8988T (cell line): Measurements from ENCODE around the gene B4GALNT3.
"Not testable (repeated sequence)": the region's sequence is repeated elsewhere in the genome, so short reads cannot be mapped to it uniquely, and the experiment has no call there.

Experiments used
- DNase-seq: peaks from one replicate; pipeline ENCODE4 v3.0.0; 2011

Gene B4GALNT3

DNA sequence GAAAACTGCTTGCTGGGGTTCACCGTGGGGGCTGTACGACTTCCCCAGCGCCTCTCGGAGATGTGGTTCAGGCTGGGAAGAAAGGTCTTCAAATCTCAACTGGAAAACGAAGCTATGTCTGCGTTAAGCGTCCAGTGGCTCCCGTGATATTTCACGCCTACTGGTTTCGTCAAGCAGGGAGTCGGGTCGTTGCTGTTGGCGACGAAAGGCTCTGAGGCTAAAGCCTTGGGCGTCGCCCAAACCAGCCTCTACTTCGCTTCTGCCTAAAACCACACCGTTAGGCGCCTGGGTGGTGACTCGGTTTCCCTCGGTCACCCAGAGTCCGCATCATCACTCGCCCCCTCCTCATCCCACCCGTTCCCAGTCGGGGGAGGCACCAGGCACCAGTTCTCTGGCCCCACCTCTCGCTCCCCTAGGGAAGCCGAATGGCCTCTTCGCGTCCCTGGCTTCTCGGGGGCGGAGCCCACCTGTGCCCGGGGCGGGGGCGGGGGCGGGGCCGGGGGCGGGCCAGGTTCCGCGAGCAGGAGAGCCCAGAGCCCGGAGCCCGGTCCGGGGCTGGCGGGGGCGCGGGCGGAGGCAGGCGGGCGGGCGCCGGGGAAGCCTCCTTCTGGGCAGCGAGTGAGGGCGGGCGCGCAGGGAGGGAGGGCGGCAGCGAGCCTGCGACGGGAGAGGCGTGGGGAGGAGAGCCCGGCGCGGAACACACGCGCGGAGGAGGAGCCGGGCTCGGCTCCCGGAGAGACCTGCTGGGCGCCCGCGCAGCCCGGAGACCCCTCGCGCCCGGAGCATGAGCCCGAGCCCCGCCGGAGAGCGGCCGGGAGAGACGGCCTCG lies at the start of gene B4GALNT3:
Gene B4GALNT3 (plus strand): TSS at position 510 of the 829 bp plus-strand sequence. CDS start 438 bp downstream, outside the sequence.
- peak; percentile 79 for DNase-seq

DNA sequence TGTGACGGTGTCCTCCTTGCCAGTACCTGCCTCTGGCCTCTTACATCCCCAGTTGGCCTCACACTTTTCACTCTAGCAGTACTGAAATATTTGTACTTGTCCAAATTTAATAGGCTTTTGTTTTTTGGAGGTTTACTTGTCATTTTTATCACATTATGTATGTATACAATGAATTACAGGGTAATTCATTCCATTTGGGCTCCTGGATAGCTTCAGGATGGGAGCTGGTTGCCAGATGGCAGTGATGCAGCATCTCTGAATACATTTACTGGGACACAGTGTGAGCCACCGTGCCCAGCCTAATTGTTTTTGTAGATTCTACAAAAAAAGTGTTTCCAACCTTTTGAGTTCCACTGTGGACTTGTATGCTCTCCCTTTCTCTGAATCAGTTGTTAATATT lies 44.9 kb upstream of the B4GALNT3 start:
- no peak for DNase-seq

DNA sequence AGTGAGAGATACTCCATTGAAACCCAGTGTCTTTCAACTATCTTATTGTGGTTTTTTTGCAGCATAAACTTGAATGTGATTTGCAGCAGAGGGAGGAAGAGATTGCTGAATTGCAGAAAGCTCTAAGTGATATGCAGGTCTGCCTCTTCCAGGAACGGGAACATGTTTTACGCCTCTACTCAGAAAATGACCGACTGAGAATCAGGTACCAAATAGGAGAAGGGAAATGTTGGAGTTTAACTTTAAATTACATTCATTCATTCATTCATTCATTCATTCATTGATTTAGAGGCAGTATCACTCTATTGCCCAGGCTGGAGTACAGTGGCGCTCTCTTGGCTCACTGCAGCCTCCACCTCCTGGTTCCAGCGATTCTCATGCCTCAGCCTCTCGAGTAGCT lies 41.3 kb upstream of the B4GALNT3 start:
- DNase-seq = no peak

DNA sequence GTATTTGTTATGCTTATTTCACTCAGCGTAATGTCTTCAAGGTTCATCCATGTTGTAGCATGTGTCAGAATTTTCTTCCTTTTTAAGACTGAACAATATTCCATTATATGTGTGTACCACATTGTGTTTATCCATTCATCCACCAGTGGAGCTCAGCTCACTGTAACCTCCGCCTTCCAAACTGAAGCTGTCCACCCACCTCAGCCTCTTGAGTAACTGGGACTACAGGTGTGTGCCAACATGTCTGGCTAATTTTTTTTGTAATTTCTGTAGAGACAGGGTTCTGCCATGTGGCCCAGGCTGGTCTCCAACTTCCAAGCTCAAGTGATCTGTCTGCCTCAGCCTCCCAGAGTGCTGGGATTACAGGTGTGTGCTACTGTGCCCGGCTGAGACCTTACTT lies 37.2 kb upstream of the B4GALNT3 start:
- no peak for DNase-seq

DNA sequence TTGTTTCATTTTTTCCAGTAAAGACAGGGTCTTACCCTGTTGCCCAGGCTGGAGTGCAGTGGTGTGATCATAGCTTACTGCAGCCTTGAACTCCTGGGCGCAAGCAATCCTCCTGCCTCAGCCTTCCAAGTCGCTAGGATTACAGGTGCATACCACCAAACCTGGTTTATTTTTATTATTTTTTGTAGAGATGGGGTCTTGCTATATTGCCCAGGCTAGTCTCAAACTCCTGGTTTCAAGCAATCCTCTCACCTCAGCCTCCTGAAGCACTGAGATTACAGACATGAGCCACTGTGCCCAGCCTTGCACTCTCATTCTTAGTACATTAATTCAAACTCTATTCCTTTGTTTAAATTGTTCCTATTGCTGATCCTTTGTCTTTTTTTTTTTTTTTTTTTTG lies 24.0 kb upstream of the B4GALNT3 start:
- DNase-seq = not testable (repeated sequence)

DNA sequence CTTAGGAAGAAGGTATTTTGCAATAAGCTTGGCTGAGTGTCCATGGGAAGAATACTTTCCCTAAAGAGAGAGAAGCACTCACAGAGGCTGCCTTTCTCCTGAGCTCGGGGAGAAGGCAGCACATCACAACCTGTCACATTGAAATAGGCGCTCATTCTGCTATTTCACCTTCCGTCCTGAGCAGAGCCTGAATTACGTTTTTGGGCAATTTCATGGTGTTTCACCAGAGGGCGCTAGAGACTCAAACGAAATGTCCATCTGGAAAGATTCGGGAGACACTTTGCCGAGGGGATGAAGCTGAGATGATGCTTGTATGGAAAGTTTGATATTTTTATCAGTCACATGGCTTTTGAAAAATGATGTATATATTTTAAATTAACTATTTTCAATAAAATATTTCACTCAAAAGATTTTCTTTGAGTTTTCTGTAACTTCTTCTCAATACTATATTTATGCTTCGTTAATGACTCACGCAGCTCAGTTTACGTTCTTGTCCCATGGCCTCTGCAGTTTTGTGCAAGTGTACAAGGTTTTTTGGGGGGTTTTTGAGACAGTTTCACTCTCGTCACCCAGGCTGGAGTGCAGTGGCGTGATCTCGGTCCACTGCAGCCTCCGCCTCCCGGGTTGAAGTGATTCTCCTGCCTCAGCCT lies 17.4 kb upstream of the B4GALNT3 start:
- DNase-seq = no peak

DNA sequence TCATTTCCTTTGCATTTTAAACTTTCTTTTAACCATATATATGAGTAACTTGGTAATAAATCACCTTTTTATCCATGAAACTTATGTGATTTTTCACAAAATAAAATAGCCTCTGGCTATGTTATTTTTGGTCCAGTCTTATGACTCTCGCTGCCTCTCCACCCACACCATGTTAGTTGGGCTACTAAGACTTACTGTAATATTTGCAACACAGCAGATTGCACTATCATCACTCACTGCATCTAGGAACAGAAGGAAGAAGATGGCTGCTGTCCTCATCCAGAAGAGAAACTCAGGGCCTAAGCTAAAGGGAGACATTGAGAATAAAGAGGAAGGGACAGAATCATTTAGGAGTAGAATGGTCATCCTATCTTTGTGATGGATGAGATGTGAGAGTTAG lies 12.6 kb upstream of the B4GALNT3 start:
- DNase-seq = no peak

DNA sequence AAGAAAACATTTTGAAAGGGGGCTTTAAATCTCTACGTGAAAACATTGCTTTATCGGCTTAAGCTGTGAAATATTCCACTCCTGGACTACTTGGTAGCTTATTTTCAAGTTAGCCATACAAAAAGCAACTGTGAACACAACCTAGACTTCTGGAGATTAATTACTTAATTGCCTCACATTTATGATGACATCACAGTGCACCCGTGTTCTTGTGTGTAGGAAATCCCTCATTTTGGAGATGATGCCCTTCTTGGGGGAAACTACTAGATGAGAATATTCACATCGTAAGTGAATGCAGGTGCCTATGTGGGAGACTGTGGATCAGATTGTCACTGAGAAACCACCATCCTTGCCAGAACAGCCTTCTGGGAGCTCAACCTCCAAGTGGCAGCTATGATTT lies 10.5 kb upstream of the B4GALNT3 start:
- no peak for DNase-seq

DNA sequence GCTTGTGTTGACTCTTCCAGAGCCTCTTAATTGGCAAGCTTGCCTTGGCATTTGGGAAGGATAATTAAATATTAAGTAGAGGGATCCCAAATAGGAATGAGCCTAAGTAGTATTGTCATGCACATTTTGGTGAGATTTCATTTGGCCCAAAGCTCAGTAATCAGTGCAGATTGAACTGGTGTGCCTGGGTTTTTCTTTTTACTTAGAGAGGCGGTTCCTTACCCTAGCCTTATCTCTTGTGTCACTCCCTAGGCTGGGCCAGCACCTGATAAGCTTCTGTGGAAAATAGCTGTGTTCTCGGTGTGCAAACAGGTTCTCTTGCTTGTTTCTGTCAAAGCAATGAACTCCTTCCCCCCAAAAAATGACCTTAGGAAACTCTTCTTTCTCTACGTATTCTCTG lies 9.3 kb upstream of the B4GALNT3 start:
- no peak for DNase-seq

DNA sequence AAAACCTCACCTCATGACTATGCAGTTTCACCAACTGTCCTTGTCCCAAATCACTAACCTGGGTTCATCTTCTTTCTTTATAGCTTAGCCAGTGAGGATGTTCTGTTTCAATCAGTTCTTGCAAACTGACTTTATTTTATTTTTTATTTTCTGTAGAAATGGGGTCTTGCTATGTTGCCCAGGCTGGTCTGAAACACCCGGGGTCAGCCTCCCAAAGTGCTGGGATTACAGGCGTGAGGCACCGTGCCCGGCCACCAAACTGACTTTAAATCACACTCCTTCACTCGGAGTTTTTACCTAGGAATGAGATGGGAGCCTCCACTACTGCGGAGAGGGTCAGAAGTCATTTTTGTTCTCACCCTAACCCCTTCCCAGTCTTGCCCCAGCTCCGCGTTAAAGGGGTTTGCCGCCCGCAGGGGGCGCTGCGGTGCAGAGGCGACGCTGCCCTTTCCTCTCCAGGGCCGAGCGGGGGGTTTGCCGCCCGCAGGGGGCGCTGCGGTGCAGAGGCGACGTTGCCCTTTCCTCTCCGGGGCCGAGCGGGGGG lies 7.0 kb upstream of the B4GALNT3 start:
- DNase-seq = no peak

DNA sequence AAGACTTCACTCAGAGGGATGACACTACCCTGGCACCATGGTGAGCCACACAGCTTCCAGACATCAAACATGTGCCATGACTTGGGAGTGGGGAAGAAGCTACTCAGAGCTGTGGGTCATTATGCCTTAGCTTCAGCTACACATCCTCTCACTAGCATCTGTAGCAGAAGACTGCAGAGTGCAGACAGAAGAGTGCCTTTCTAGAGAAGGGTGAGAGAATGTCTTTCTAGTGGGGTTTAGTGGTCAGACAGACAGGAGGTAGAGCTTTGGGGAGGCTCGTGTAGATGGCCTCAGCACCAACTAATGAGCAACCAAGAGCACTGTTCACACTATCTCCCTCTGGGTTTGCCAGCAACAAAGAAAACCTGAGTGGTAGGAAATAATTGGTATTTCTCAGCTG lies 4.9 kb upstream of the B4GALNT3 start:
- no peak for DNase-seq

DNA sequence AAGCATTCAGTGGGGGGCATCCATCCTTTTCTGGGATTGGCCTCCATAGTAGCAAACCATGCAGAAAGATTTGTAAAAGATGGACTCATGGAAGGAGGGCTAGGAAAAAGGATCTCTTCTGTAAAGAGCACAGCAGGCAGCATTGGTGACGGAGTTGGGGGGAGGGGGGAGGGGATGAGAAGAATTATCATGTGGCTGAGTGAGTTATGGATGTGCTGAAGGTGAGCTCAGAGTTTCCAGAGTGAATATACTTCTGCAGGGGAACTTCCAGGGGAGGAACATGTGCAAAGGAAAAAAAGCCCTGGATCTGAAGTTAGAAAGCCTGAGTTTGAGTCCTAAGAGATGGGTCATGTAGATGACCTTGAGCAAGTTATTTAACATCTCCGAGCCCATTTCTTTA lies 3.9 kb upstream of the B4GALNT3 start:
- DNase-seq = no peak

DNA sequence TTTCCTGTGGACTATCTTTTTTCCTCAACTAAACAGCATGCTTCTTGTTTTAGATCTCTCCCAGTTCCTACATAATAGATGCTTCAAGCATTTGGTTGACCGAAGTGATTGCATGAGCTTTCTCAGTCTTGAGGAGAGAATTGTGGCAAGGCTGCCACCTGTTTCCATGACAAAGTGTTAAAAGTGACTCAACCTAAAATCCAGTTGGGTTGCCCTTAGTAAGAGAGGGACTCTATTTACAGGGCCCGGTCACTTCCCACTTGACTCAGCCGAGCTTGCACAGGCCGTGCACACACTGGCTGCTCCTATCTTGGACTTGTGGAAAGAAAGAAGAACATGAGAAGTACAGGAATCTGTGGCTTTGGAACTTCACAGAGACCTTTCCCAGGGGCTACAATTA lies 2.1 kb upstream of the B4GALNT3 start:
- no peak for DNase-seq

DNA sequence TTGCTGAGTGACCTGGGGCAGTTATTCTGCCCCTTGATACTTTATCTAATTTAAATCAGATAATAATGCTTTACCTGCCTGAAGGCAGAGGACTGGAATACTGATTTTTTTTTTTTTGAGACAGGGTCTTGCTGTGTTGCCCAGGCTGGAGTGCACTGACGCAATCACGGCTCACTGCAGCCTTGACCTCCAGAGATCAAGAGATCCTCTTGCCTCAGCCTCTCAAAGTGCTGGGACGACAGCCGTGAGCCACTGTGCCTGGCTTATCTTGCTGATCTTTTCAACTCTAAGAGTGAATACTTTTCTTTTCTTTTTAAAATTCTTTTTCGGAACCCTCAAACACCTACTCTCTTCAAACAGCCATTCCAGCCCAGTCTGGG lies 699 bp upstream of the B4GALNT3 start:
- DNase-seq = no peak

DNA sequence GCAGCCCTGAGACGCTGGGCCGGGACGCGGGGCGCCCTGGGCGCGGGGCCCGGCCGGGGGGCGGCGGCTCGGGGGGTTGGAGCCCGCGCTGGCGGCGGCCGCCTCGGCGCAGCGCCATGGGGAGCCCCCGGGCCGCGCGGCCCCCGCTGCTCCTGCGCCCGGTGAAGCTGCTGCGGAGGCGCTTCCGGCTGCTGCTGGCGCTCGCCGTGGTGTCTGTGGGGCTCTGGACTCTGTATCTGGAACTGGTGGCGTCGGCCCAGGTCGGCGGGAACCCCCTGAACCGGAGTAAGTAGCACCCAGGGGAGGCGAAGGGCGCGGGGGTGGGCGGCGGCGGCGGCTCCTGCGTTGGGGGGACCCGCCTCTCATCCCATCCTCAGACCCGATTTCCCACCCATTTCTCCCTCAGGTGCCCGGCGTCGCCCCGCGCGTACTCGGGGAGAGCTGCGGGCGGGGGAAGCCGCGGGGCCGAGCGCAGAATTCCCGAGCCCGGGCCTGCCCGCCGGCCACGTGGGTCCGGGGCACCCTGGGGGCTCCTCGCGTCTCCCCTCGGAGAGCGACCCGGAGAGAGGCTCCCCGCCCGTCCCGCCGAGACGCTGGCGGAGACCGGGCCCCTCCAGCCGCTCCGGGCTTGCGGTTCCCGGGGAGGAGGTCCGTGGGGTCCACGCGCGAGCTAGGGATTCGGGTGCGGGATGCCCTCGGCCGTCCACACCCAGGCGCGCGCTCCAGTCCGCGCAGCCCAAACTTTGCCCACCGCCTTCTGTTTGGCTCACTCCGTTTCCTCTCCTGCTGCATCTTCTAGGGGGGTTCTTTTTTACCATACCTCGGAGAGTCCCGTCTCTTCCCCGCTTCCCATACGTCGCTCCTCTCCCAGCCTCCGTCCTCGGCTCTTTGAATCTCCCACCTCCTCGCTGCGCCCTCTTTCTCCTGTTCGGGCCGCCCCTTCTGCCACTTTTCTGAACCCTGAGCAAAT lies 807 bp downstream of the B4GALNT3 start:
- peak; percentile 61 for DNase-seq

DNA sequence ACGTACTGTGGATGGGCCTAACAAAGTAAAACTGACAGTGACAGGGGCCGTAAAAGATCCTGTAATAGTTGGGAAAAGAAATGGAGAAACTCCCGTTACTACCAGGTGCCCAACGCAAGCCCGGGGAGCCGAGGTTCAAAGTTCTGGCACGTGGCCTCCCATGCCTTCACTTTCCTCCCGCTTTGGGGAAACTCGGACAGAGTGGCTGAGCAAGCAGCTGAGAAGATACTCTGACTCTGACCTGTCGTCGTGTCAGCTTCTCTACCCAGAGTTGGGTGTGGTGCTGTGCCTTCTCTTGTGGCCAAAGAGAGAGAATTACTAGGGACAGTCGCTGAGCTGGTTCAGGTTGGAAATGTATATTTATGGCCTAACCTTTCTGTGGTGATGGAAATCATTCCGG lies 1.7 kb downstream of the B4GALNT3 start:
- DNase-seq = no peak

DNA sequence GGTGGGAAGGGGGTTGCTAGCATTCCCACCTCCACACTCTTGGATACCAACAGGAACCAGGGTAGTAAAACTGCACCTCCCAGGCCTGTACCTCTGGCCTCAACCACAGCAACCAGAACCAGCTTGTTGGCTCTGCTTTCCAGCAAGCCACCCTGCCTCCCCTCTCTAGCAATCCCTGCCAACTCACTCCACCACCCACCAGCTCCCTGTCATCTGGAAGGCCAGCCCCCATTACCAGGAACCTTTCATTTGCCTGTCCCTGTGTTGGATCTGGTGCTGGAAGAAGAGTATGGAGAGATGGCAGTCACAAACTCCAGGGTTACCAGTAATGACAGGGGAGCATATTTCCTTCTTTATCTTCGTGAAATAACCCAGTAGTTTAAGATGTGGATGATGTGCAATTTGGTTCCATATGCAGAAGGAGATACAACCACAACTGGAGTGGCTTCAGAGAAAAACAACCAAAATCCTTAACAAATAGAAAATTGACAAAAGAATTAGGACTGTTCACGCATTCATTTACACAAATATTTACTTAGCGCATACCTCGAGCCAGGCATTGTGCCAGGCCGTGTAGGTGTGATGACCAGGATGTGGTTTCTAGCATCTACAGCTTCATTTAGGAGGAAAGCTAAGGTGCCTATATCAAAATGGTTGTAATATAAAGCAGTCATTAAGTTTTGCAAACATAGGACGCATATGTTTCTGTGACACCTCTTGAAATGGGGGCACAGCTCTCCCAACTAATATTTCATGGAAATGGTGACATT lies 3.4 kb downstream of the B4GALNT3 start:
- DNase-seq = no peak

DNA sequence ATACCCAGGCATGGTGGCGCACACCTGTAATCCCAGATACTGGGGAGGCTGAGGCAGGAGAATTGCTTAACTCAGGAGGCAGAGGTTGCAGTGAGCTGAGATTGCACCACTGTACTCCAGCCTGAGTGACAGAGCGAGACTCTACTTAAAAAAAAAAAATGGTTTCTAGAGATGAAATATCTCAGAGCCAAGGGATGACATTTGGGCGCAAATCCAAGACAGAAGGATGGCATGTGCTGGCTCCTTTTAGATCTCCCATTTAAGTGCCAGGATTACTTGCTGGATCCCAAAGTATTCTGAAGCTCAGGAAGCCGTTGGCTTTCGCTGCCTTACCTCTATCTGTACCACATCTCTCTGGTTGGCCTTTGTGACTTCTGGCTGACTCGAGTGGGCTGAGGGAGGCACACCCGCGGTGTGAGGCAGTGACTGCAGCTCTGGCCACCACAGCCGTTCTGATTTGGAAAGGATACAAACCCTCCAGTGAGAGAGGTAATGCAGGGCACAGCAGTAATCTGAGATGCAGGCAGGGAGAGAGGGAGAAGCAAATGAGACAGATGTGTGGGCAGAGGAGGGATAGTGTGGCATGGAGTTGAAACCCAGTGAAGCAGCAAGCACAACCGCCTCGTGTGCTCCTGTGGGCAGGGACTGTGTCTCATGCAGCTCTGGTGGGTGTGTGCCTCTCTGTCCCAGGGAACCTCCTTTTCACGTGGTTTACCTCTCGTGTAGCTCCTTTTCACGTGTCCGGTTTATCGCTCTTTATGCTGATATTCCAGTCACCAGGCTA lies 4.9 kb downstream of the B4GALNT3 start:
- no peak for DNase-seq

DNA sequence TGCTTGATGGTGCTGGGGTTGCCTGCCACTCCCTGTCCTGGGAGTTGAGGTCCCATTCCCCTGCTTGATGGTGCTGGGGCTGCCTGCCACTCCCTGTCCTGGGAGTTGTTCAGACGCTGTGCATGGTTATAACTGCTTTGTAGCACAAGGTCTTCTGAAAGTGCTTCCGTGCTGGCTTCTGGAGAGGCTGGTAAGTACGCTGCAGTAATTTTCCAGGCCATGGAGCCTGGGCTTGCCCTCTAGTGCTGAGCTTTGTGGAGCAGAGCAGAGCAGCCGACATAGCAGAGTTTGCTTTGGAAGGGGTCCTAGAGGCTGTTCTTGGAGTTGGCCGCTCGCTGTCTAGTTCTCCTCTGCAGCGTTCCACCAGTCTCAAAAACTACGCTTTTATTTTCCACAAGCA lies 6.3 kb downstream of the B4GALNT3 start:
- no peak for DNase-seq

DNA sequence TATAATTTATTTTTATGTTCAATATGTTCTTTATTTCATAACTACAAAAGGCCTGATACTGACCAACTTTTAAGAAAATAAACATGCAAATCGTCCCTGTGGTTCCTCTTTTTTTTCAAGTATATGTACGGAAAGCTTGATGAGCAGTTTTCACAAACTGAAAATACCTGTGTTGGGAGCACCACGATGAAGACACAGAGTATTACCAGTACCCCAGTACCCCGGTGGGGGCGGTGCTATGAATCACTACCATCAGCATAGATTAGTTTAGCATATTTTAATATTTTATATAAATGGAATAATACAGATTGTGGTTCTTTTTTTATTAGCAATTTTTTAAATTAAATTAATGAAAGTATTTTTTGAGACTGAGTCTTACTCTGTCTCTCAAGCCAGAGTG lies 7.0 kb downstream of the B4GALNT3 start:
- no peak for DNase-seq

DNA sequence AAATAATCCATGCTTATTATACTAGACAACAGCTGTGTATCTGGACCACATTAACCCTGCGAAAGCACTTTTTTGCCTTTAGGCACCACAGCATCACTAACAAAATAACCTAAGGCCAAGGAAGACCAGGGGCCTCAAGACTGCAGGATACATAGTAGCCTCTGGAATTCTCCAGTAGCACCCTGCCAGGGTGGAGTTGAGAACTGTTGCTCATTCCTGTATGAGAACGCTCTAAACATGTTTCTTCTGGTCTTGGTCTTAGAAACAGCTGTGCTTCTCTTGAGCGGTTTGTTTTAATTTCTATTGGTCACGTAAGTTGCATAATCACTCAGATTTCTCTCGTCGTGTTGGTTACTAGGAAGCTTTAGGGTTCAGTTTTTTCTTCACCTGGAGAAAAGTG lies 7.9 kb downstream of the B4GALNT3 start:
- DNase-seq = no peak
